ENCODE measurements around the gene PEX26.
"Not testable (repeated sequence)": the region's sequence is repeated elsewhere in the genome, so short reads cannot be mapped to it uniquely, and the experiment has no call there.

PEX26 gene

GRCh38 chr22:18032455-18033101 lies 45.2 kb upstream of the PEX26 start:
- H3K27ac ChIP-seq (ENCODE audit: poor library complexity, severe bottlenecking): peak overlapping the region; percentile 100
- TF ChIP-seq, protein P1, sequence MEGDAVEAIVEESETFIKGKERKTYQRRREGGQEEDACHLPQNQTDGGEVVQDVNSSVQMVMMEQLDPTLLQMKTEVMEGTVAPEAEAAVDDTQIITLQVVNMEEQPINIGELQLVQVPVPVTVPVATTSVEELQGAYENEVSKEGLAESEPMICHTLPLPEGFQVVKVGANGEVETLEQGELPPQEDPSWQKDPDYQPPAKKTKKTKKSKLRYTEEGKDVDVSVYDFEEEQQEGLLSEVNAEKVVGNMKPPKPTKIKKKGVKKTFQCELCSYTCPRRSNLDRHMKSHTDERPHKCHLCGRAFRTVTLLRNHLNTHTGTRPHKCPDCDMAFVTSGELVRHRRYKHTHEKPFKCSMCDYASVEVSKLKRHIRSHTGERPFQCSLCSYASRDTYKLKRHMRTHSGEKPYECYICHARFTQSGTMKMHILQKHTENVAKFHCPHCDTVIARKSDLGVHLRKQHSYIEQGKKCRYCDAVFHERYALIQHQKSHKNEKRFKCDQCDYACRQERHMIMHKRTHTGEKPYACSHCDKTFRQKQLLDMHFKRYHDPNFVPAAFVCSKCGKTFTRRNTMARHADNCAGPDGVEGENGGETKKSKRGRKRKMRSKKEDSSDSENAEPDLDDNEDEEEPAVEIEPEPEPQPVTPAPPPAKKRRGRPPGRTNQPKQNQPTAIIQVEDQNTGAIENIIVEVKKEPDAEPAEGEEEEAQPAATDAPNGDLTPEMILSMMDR (IDR thresholded peaks at IDR 0.05; ENCODE audit: poor library complexity, severe bottlenecking): no peak
- peaks cover 50% of the 10 kb centered on the region for H3K4me1 ChIP-seq (ENCODE audit: insufficient read depth, poor library complexity, severe bottlenecking)
- no peak overlapping the region for H3K4me3 ChIP-seq (ENCODE audit: severe bottlenecking)
- no peaks in the 10 kb centered on the region for H3K27me3 ChIP-seq (ENCODE audit: insufficient read depth, poor library complexity, severe bottlenecking)
- H3K36me3 ChIP-seq (ENCODE audit: low read depth): no peaks in the 10 kb centered on the region
- DNase-seq (ENCODE audit: low spot score): peak; percentile 90
- H3K9me3 ChIP-seq (ENCODE audit: severe bottlenecking): no peaks in the 10 kb centered on the region
- ATAC-seq (ENCODE audit: low read depth): peak; percentile 81

- TF ChIP-seq, protein P1 (IDR thresholded peaks at IDR 0.05; ENCODE audit: poor library complexity, severe bottlenecking): no peak
- Histone ChIP-seq H3K27ac (ENCODE audit: poor library complexity, severe bottlenecking) (peak overlapping the region; percentile 100), H3K4me3 (ENCODE audit: severe bottlenecking) (no peak overlapping the region), H3K27me3 (ENCODE audit: insufficient read depth, poor library complexity, severe bottlenecking) (no peaks in the 10 kb centered on the region), H3K9me3 (ENCODE audit: severe bottlenecking) (no peaks in the 10 kb centered on the region), H3K4me1 (ENCODE audit: insufficient read depth, poor library complexity, severe bottlenecking) (peaks cover 54% of the 10 kb centered on the region), H3K36me3 (ENCODE audit: low read depth) (no peaks in the 10 kb centered on the region)
- ATAC-seq (ENCODE audit: low read depth): no peak
- no peak for DNase-seq (ENCODE audit: low spot score)
Observed at GRCh38 chr22:18033204-18033998, 44.4 kb upstream of the PEX26 start.

DNA sequence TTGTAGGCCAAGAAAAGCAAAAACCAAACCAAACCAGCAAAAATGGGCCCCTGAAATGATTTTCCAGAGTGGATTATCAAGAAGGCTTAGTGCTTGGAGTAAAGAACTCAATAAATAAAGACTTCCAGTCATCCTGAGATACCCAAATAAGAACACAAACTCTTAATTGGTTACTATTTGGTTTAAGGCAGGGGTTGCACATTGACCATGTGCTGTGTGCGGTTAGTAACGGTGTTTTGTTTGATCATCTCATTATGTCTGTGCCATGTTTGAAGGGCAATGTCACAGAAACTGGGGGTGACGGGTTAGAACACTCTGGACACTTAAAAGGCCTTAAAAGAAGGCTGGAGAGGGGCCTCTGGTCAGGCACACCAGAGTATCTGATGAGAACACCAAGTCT lies 43.7 kb upstream of the PEX26 start:
- Histone ChIP-seq H3K27me3 (ENCODE audit: insufficient read depth, poor library complexity, severe bottlenecking) (no peaks in the 10 kb centered on the region), H3K9me3 (ENCODE audit: severe bottlenecking) (no peaks in the 10 kb centered on the region), H3K27ac (ENCODE audit: poor library complexity, severe bottlenecking) (peak overlapping the region; percentile 100), H3K36me3 (ENCODE audit: low read depth) (no peaks in the 10 kb centered on the region), H3K4me3 (ENCODE audit: severe bottlenecking) (no peak overlapping the region), H3K4me1 (ENCODE audit: insufficient read depth, poor library complexity, severe bottlenecking) (peaks cover 54% of the 10 kb centered on the region)
- ATAC-seq (ENCODE audit: low read depth) (no peak), DNase-seq (ENCODE audit: low spot score) (no peak)
- TF ChIP-seq, protein P1 (IDR thresholded peaks at IDR 0.05; ENCODE audit: poor library complexity, severe bottlenecking): no peak

DNA sequence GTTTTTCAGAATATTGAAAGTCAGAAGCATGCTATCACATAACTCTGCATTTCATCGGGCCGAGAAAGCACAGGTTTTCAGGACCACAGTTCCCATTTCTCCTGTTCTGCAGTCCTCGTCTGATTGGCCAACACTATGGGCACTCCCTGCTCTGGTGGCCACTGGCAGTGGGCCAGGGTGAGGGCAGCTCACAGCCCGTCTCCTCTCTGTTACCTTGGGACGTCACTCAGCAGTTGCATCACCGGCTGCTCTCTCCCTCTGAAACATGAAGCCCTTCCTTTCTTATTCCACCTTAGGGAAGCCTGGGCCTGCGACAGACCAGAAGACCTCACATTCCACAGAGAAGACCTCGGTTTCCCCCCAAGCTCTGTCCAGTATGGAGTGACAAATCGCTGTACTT lies 42.0 kb upstream of the PEX26 start:
- TF ChIP-seq, protein P1 (IDR thresholded peaks at IDR 0.05; ENCODE audit: poor library complexity, severe bottlenecking): no peak
- no peak overlapping the region for H3K4me3 ChIP-seq (ENCODE audit: severe bottlenecking)
- DNase-seq (ENCODE audit: low spot score) (peak; percentile 91), ATAC-seq (ENCODE audit: low read depth) (peak; percentile 42)
- peaks cover 47% of the 10 kb centered on the region for H3K4me1 ChIP-seq (ENCODE audit: insufficient read depth, poor library complexity, severe bottlenecking)
- H3K27me3 ChIP-seq (ENCODE audit: insufficient read depth, poor library complexity, severe bottlenecking): no peaks in the 10 kb centered on the region
- H3K27ac ChIP-seq (ENCODE audit: poor library complexity, severe bottlenecking): peak overlapping the region; percentile 100
- H3K36me3 ChIP-seq (ENCODE audit: low read depth): no peaks in the 10 kb centered on the region
- H3K9me3 ChIP-seq (ENCODE audit: severe bottlenecking): no peaks in the 10 kb centered on the region

GRCh38 chr22:18040898-18041297 lies 36.9 kb upstream of the PEX26 start:
- H3K9me3 ChIP-seq (ENCODE audit: severe bottlenecking); DNase-seq (ENCODE audit: low spot score); H3K4me3 ChIP-seq (ENCODE audit: severe bottlenecking); ATAC-seq (ENCODE audit: low read depth); H3K27me3 ChIP-seq (ENCODE audit: insufficient read depth, poor library complexity, severe bottlenecking); H3K36me3 ChIP-seq (ENCODE audit: low read depth); H3K27ac ChIP-seq (ENCODE audit: poor library complexity, severe bottlenecking): not testable (repeated sequence)
- H3K4me1 ChIP-seq (ENCODE audit: insufficient read depth, poor library complexity, severe bottlenecking): peaks cover 15% of the 10 kb centered on the region
